HG03097 (cell line): ENCODE data around the gene SMOC2.

Experiments
- ATAC-seq: cut with Tn5 transposase; IDR thresholded peaks from one replicate; pipeline ENCODE4 v1.9.1; 2021; ENCODE audit not compliant: unreplicated experiment, low FRiP score

SMOC2 gene

GRCh38 chr6:168475188-168476013 is 34.4 kb downstream of the SMOC2 start:
- no peak for ATAC-seq

- no peak for ATAC-seq
These were observed 38.4 kb downstream of the SMOC2 start for GRCh38 chr6:168479421-168479820.

GRCh38 chr6:168480481-168480880 is 39.5 kb downstream of the SMOC2 start:
- no peak for ATAC-seq

- ATAC-seq: no peak
These were observed 44.8 kb downstream of the SMOC2 start for GRCh38 chr6:168485818-168486217.

GRCh38 chr6:168490757-168491156 is 49.8 kb downstream of the SMOC2 start:
- no peak for ATAC-seq

GRCh38 chr6:168493976-168494375 is 53.0 kb downstream of the SMOC2 start:
- no peak for ATAC-seq

- ATAC-seq: no peak
These were observed 53.7 kb downstream of the SMOC2 start for GRCh38 chr6:168494726-168495125.

GRCh38 chr6:168495133-168495532 is 54.1 kb downstream of the SMOC2 start:
- no peak for ATAC-seq

GRCh38 chr6:168495636-168496035 is 54.7 kb downstream of the SMOC2 start:
- ATAC-seq: no peak

- no peak for ATAC-seq
These were observed 55.4 kb downstream of the SMOC2 start for GRCh38 chr6:168496139-168496996.

GRCh38 chr6:168496997-168497331 is 56.0 kb downstream of the SMOC2 start:
- no peak for ATAC-seq

- no peak for ATAC-seq
These were observed 56.4 kb downstream of the SMOC2 start for GRCh38 chr6:168497381-168497780.

- no peak for ATAC-seq
These were observed 57.3 kb downstream of the SMOC2 start for GRCh38 chr6:168498161-168498843.

GRCh38 chr6:168499045-168499650 is 58.2 kb downstream of the SMOC2 start:
- ATAC-seq: no peak

GRCh38 chr6:168500519-168500918 is 59.5 kb downstream of the SMOC2 start:
- ATAC-seq: no peak

GRCh38 chr6:168501561-168501960 is 60.6 kb downstream of the SMOC2 start:
- ATAC-seq: no peak

- no peak for ATAC-seq
These were observed 63.4 kb downstream of the SMOC2 start for GRCh38 chr6:168504366-168504765.

- ATAC-seq: no peak
These were observed 65.5 kb downstream of the SMOC2 start for GRCh38 chr6:168506460-168506859.

GRCh38 chr6:168507297-168507696 is 66.3 kb downstream of the SMOC2 start:
- no peak for ATAC-seq

GRCh38 chr6:168507730-168508129 is 66.7 kb downstream of the SMOC2 start:
- ATAC-seq: no peak

GRCh38 chr6:168508903-168509302 is 67.9 kb downstream of the SMOC2 start:
- ATAC-seq: no peak
